ENCODE results near the gene RNF157. TPM values are rescaled to one million over a fixed set of nuclear protein-coding genes. Genes with fewer than 3 reads are reported as not detected.
A peak's percentile ranks its signal among the peaks of the same experiment; 100 is the strongest.

RNF157 gene
- total and polyA plus RNA-seq, 2 of the 13 experiments (the other 11 are each of a cell fraction or from before 2014, with no cell fraction given): 0.44 to 1.5 TPM

GRCh38 chr17:76103274-76104139, 136.8 kb downstream of the RNF157 start, which contains the start of gene EXOC7 (continued):
- TF ChIP-seq, protein P1, sequence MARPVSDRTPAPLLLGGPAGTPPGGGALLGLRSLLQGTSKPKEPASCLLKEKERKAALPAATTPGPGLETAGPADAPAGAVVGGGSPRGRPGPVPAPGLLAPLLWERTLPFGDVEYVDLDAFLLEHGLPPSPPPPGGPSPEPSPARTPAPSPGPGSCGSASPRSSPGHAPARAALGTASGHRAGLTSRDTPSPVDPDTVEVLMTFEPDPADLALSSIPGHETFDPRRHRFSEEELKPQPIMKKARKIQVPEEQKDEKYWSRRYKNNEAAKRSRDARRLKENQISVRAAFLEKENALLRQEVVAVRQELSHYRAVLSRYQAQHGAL (CRISPR knock-in tag; IDR thresholded peaks at IDR 0.05; ENCODE audit: not compliant biosample characterization): no peak
- TF ChIP-seq ZNF580 (CRISPR knock-in tag; IDR thresholded peaks at IDR 0.05; ENCODE audit: borderline replicate concordance, low read depth) (no peak), ZNF33A (CRISPR knock-in tag; IDR thresholded peaks at IDR 0.05; ENCODE audit: borderline replicate concordance) (peak; percentile 93; the same call in 1 of the 2 replicates), ZNF280B (CRISPR knock-in tag; IDR thresholded peaks at IDR 0.05; ENCODE audit: borderline replicate concordance) (peak; percentile 50), RARG (CRISPR knock-in tag; IDR thresholded peaks at IDR 0.05; ENCODE audit: low read depth) (no peak; the same call in 1 of the 2 replicates), ZNF670 (CRISPR knock-in tag; IDR thresholded peaks at IDR 0.05; ENCODE audit: borderline replicate concordance) (peak; percentile 94), KAT7 (CRISPR knock-in tag; IDR thresholded peaks at IDR 0.05; ENCODE audit: borderline replicate concordance) (peak; percentile 48; the same call in 1 of the 2 replicates), ZBTB8A (CRISPR knock-in tag; IDR thresholded peaks at IDR 0.05; ENCODE audit: borderline replicate concordance, low read depth) (no peak), DMAP1 (CRISPR knock-in tag; IDR thresholded peaks at IDR 0.05) (peak; percentile 88; the same call in 1 of the 2 replicates), ZNF629 (CRISPR knock-in tag; conservative IDR thresholded peaks at IDR 0.05) (no peak), MBNL3 (CRISPR knock-in tag; conservative IDR thresholded peaks at IDR 0.05) (no peak), REST (IDR thresholded peaks at IDR 0.05; ENCODE audit: borderline replicate concordance in 1 of 2, low read depth in 1 of 2, low read length in 2 of 2) (no peak), SRSF1 (optimal IDR thresholded peaks at IDR 0.05; ENCODE audit: low read depth, low read length) (peak; percentile 96)
- TF ChIP-seq, protein P2, sequence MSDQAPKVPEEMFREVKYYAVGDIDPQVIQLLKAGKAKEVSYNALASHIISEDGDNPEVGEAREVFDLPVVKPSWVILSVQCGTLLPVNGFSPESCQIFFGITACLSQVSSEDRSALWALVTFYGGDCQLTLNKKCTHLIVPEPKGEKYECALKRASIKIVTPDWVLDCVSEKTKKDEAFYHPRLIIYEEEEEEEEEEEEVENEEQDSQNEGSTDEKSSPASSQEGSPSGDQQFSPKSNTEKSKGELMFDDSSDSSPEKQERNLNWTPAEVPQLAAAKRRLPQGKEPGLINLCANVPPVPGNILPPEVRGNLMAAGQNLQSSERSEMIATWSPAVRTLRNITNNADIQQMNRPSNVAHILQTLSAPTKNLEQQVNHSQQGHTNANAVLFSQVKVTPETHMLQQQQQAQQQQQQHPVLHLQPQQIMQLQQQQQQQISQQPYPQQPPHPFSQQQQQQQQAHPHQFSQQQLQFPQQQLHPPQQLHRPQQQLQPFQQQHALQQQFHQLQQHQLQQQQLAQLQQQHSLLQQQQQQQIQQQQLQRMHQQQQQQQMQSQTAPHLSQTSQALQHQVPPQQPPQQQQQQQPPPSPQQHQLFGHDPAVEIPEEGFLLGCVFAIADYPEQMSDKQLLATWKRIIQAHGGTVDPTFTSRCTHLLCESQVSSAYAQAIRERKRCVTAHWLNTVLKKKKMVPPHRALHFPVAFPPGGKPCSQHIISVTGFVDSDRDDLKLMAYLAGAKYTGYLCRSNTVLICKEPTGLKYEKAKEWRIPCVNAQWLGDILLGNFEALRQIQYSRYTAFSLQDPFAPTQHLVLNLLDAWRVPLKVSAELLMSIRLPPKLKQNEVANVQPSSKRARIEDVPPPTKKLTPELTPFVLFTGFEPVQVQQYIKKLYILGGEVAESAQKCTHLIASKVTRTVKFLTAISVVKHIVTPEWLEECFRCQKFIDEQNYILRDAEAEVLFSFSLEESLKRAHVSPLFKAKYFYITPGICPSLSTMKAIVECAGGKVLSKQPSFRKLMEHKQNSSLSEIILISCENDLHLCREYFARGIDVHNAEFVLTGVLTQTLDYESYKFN (CRISPR knock-in tag; conservative IDR thresholded peaks at IDR 0.05): peak; percentile 54; the same call in 1 of the 2 replicates
- TF ChIP-seq, protein P3, sequence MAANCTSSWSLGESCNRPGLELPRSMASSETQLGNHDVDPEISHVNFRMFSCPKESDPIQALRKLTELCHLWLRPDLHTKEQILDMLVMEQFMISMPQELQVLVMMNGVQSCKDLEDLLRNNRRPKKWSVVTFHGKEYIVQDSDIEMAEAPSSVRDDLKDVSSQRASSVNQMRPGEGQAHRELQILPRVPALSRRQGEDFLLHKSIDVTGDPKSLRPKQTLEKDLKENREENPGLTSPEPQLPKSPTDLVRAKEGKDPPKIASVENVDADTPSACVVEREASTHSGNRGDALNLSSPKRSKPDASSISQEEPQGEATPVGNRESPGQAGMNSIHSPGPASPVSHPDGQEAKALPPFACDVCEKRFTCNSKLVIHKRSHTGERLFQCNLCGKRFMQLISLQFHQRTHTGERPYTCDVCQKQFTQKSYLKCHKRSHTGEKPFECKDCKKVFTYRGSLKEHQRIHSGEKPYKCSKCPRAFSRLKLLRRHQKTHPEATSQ (CRISPR knock-in tag; IDR thresholded peaks at IDR 0.05; ENCODE audit: borderline replicate concordance): no peak; the same call in 1 of the 2 replicates
